Hepatocyte (in vitro differentiated cells): ENCODE results near the gene NSMF.

ENCODE experiments used
- CTCF ChIP-seq: fragments of 200-600 bp; sonication (generic); IDR thresholded peaks from 2 replicates; pipeline ENCODE4 v1.5.1; 2016; ENCODE audit warnings: antibody characterized with exemption, mild to moderate bottlenecking; ENCODE audit not compliant: poor library complexity
- EZH2 ChIP-seq: fragments of 200-600 bp; sonication (generic); IDR thresholded peaks from 2 replicates; pipeline ENCODE4 v1.6.1; 2016; ENCODE audit warnings: antibody characterized with exemption, mild to moderate bottlenecking, borderline replicate concordance
- EZH2phosphoT487 ChIP-seq: fragments of 200-600 bp; sonication (generic); IDR thresholded peaks from one replicate; pipeline ENCODE4 v1.6.1; 2018; ENCODE audit warnings: antibody characterized with exemption, mild to moderate bottlenecking, low read depth, moderate library complexity; ENCODE audit not compliant: unreplicated experiment, severe bottlenecking

GRCh38 chr9:137505421-137506140 is 46.4 kb upstream of the NSMF start:
- no peak for TF ChIP-seq CTCF
- no peak for TF ChIP-seq EZH2
- TF ChIP-seq EZH2phosphoT487: no peak
